B cell (primary cell): ENCODE measurements around the gene THSD4.

ENCODE experiments used
- CTCF ChIP-seq: fragments of 200-600 bp; IDR thresholded peaks from one replicate; pipeline ENCODE4 v1.8.0; 2022; ENCODE audit warnings: antibody characterized with exemption, mild to moderate bottlenecking
- EZH2 ChIP-seq: IDR thresholded peaks from 2 replicates; pipeline ENCODE4 v1.6.1; 2012; ENCODE audit warnings: borderline replicate concordance, low read depth, mild to moderate bottlenecking, moderate library complexity, low read length; ENCODE audit not compliant: insufficient read depth, poor library complexity, severe bottlenecking

GRCh38 chr15:71072423-71072822, 42.8 kb upstream of the THSD4 start:
- TF ChIP-seq CTCF (no peak), EZH2 (no peak)
